ENCODE measurements around the gene SGK2. TPM values are rescaled to one million over a fixed set of nuclear protein-coding genes. Genes with fewer than 3 reads are reported as not detected.

The SGK2 gene
- total RNA-seq, 1 experiment from 2014 or later = not detected

GRCh38 chr20:43529051-43529450 lies 29.8 kb upstream of the SGK2 start:
- no peak overlapping the region for H2BK5ac ChIP-seq (ENCODE audit: insufficient read length, low read length)
- no peak overlapping the region for H3K56ac ChIP-seq (ENCODE audit: insufficient read length, low read depth, low read length)
- H3K9me3 ChIP-seq (ENCODE audit: control insufficient read depth, low read depth, low read length) = no peaks in the 10 kb centered on the region
- no peaks in the 10 kb centered on the region for H4K20me1 ChIP-seq (ENCODE audit: control insufficient read depth, insufficient read depth, insufficient read length)
- no peak overlapping the region for H4K8ac ChIP-seq (replicated peaks; ENCODE audit: insufficient read length, low read depth, low read length)
- DNase-seq = no peak
- H3K9ac ChIP-seq (ENCODE audit: extremely low read depth, insufficient read length, low read length) = no peak overlapping the region
- WGBS (ENCODE audit: extremely low coverage, insufficient read length, low lambda C conversion rate) = no CpG with 5 or more reads among the region's 5 CpGs
- Mint-ChIP-seq H3K4me3 (no peak overlapping the region), H3K9me3 (no peaks in the 10 kb centered on the region), H3K4me1 (no peaks in the 10 kb centered on the region), H3K27me3 (ENCODE audit: low read depth) (no peaks in the 10 kb centered on the region), H3K36me3 (ENCODE audit: insufficient read depth in 1 of 3, low read depth in 3 of 3) (peaks cover 2 to 8% (median 4%) of the 10 kb centered on the region in 3 experiments; a peak in 5 of 7 replicates), H3K27ac (no peak overlapping the region)
- H3T11ph ChIP-seq (ENCODE audit: low read length) = no peak overlapping the region
- H2BK120ac ChIP-seq (ENCODE audit: low read depth, low read length, poor library complexity, severe bottlenecking) = no peak overlapping the region
- no peak overlapping the region for H3K4me2 ChIP-seq (ENCODE audit: insufficient read depth, insufficient read length, low read length)
- no peak overlapping the region for H2AFZ ChIP-seq (ENCODE audit: low read length)
- no peaks in the 10 kb centered on the region for H3K23me2 ChIP-seq (ENCODE audit: insufficient read length, low read depth, low read length, poor library complexity, severe bottlenecking)
- TF ChIP-seq, protein P1, sequence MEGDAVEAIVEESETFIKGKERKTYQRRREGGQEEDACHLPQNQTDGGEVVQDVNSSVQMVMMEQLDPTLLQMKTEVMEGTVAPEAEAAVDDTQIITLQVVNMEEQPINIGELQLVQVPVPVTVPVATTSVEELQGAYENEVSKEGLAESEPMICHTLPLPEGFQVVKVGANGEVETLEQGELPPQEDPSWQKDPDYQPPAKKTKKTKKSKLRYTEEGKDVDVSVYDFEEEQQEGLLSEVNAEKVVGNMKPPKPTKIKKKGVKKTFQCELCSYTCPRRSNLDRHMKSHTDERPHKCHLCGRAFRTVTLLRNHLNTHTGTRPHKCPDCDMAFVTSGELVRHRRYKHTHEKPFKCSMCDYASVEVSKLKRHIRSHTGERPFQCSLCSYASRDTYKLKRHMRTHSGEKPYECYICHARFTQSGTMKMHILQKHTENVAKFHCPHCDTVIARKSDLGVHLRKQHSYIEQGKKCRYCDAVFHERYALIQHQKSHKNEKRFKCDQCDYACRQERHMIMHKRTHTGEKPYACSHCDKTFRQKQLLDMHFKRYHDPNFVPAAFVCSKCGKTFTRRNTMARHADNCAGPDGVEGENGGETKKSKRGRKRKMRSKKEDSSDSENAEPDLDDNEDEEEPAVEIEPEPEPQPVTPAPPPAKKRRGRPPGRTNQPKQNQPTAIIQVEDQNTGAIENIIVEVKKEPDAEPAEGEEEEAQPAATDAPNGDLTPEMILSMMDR (conservative IDR thresholded peaks at IDR 0.05) = no peak
- no peak overlapping the region for H4K91ac ChIP-seq (ENCODE audit: insufficient read length, low read depth, low read length)
- H3K14ac ChIP-seq (ENCODE audit: insufficient read depth, low read length) = no peak overlapping the region
- H2BK12ac ChIP-seq (ENCODE audit: insufficient read length, low read depth, low read length) = no peak overlapping the region
- H2BK15ac ChIP-seq (ENCODE audit: low read depth, low read length) = no peak overlapping the region
- no peak overlapping the region for H3K18ac ChIP-seq (ENCODE audit: insufficient read length, low read depth, low read length)
- no peaks in the 10 kb centered on the region for H3K79me1 ChIP-seq (ENCODE audit: insufficient read depth, low read depth, low read length, poor library complexity, severe bottlenecking)
- H3K27ac ChIP-seq (ENCODE audit: insufficient read length, low read depth, low read length) = no peak overlapping the region
- no peak overlapping the region for H3K23ac ChIP-seq (ENCODE audit: insufficient read length, low read depth, low read length)
- no peak overlapping the region for H3K4ac ChIP-seq (ENCODE audit: low read depth, low read length)
- no peak overlapping the region for H4K5ac ChIP-seq (ENCODE audit: insufficient read length, low read depth, low read length)
- H3K79me2 ChIP-seq (ENCODE audit: insufficient read depth, low read length) = no peaks in the 10 kb centered on the region
- H3K27me3 ChIP-seq (ENCODE audit: insufficient read depth, low read length) = no peaks in the 10 kb centered on the region
- H3K4me1 ChIP-seq (ENCODE audit: insufficient read depth, low read length) = no peaks in the 10 kb centered on the region
- H2AK5ac ChIP-seq (ENCODE audit: insufficient read length, low read length) = no peak overlapping the region
- H2BK20ac ChIP-seq (ENCODE audit: low read depth, low read length, poor library complexity, severe bottlenecking) = no peak overlapping the region
